ENCODE measurements around the gene SLIT1. TPM values are rescaled to one million over a fixed set of nuclear protein-coding genes. Genes with fewer than 3 reads are reported as not detected.

The SLIT1 gene
- total and polyA plus RNA-seq, 5 donors from 2014 or later: 0.32 TPM; not detected in 4

DNA sequence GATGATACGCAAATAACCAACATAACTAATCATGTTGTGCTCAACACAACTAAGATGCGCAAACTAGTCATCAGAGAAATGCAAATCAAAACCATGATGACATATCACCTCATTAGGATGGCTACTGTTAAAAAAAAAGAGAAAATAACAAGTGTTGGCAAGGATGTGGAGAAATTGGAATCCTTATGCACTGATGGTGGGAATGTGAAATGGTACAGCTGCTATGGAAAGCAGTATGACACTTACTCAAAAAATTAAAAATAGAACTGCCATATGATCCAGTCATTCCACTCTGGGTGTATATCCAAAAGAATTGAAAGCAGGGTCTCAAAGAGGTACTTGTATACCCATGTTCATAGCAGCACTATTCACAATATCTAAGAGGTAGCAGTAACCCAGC, 42.9 kb downstream of the SLIT1 start:
- Histone ChIP-seq H3K36me3 (ENCODE audit: control insufficient read depth, insufficient read depth, low read length) (no peaks in the 10 kb centered on the region), H3K27ac (ENCODE audit: insufficient read depth, low read length, poor library complexity, severe bottlenecking) (no peak overlapping the region), H3K4me3 (ENCODE audit: low read depth, low read length) (no peak overlapping the region), H3K9me3 (ENCODE audit: control insufficient read depth in 2 of 2, low read length in 2 of 2) (no peaks in the 10 kb centered on the region), H3K4me1 (ENCODE audit: control insufficient read depth, insufficient read depth, low read length, poor library complexity, severe bottlenecking) (no peaks in the 10 kb centered on the region), H3K27me3 (ENCODE audit: control insufficient read depth, insufficient read depth, low read length) (peaks cover 3% of the 10 kb centered on the region)
- Mint-ChIP-seq H3K9me3 (peaks cover 0 to 2% (median 0%) of the 10 kb centered on the region in 7 donors), H3K36me3 (no peaks in the 10 kb centered on the region), H3K4me1 (no peaks in the 10 kb centered on the region), H3K27me3 (peaks cover 9% of the 10 kb centered on the region), H3K4me3 (no peak overlapping the region), H3K27ac (no peak overlapping the region)
- no peak for ATAC-seq (ENCODE audit: low read depth in 2 of 2)
- DNase-seq: no peak

DNA sequence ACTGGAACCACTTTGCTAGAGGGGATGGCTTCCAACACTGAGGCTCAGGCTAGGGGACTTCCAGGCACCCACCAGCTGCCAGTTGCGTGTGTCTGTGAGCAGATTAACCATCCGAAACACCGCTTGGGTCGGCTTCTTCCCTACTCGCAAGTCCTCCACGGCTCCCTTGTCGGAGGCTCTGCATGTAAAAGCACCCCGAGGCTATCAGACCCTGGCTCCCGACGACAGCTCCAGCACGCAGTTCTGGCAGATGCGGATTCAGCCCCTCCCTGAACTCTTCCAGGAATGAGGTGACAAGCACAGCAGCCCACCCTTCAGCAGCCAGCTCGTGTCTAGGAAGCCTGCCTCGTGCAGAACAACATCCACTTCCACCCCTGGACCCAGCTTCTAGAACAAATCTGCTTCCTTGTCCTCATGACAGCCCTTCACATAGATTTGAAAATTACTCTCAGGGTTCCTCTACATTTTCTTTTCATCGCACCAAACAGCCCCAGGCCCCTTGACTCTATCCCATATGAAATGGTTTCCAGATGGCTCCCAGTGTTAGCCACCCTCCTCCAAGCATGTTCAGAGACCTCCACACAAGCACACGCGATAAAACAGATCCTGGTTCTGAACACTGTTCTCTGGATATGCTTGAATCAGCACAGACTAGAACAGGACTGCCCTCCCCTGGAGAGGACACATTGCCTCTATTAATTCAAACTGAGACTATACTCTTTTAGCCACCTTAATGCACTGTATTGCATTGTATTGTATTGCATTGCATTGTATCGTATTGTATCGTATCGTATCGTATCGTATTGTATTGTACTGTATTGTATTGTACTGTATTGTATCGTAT, 44.6 kb downstream of the SLIT1 start:
- Histone ChIP-seq H3K36me3 (ENCODE audit: control insufficient read depth, insufficient read depth, low read length) (no peaks in the 10 kb centered on the region), H3K4me3 (ENCODE audit: low read depth, low read length) (no peak overlapping the region), H3K9me3 (ENCODE audit: control insufficient read depth in 2 of 2, low read length in 2 of 2) (no peaks in the 10 kb centered on the region), H3K4me1 (ENCODE audit: control insufficient read depth, insufficient read depth, low read length, poor library complexity, severe bottlenecking) (no peaks in the 10 kb centered on the region), H3K27me3 (ENCODE audit: control insufficient read depth, insufficient read depth, low read length) (peaks cover 5% of the 10 kb centered on the region), H3K27ac (ENCODE audit: insufficient read depth, low read length, poor library complexity, severe bottlenecking) (no peak overlapping the region)
- Mint-ChIP-seq H3K27ac (no peak overlapping the region), H3K36me3 (no peaks in the 10 kb centered on the region), H3K4me1 (no peaks in the 10 kb centered on the region), H3K9me3 (no peaks in the 10 kb centered on the region), H3K4me3 (no peak overlapping the region), H3K27me3 (peaks cover 14% of the 10 kb centered on the region)
- ATAC-seq (ENCODE audit: low read depth in 2 of 2) (no peak), DNase-seq (no peak)

DNA sequence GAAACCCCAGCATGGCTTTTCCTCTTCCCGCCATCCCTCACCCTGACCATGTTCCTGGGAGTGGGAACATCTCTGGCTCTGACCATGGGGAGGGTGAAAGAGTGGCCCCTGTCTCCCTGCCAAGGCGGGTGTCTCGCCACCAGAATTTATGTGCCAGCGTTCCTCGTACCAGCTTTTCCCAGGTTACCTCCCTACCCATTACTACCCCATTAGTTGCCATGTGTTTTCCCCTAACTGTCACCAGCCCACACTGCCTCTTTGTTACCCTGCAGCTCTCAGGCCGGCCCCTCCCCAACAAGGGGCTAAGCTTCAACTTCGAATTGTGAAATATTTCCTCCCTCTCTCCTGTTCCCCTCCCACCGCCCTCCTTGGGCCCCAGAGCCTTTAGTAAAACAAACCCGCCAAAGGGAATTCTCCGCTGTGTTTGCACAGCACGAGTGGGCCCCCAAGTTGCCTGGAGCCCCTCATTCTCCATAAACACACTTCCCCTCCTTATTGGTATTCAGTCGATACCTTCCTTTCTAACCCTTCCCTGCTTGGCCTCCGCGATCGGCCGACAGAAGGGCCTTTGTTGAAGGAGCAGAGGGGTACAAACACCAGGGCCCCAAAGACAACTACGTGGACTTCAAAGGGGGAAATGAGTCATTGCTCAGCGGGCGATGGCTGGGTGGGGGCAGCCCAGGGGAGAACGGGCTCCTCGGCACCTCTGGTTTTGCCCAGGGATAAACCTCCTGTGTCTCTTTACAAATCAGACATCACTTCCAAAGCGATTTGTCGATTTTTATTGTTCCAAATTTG, 45.5 kb downstream of the SLIT1 start:
- Mint-ChIP-seq H3K4me3 (no peak overlapping the region), H3K9me3 (no peaks in the 10 kb centered on the region), H3K27me3 (peaks cover 14% of the 10 kb centered on the region), H3K4me1 (no peaks in the 10 kb centered on the region), H3K27ac (no peak overlapping the region), H3K36me3 (no peaks in the 10 kb centered on the region)
- no peak overlapping the region for H3K27ac ChIP-seq (ENCODE audit: insufficient read depth, low read length, poor library complexity, severe bottlenecking)
- H3K9me3 ChIP-seq (ENCODE audit: control insufficient read depth in 2 of 2, low read length in 2 of 2): no peaks in the 10 kb centered on the region
- peaks cover 5% of the 10 kb centered on the region for H3K27me3 ChIP-seq (ENCODE audit: control insufficient read depth, insufficient read depth, low read length)
- no peaks in the 10 kb centered on the region for H3K4me1 ChIP-seq (ENCODE audit: control insufficient read depth, insufficient read depth, low read length, poor library complexity, severe bottlenecking)
- DNase-seq (no peak), ATAC-seq (ENCODE audit: low read depth in 2 of 2) (no peak)
- no peaks in the 10 kb centered on the region for H3K36me3 ChIP-seq (ENCODE audit: control insufficient read depth, insufficient read depth, low read length)
- H3K4me3 ChIP-seq (ENCODE audit: low read depth, low read length): no peak overlapping the region

DNA sequence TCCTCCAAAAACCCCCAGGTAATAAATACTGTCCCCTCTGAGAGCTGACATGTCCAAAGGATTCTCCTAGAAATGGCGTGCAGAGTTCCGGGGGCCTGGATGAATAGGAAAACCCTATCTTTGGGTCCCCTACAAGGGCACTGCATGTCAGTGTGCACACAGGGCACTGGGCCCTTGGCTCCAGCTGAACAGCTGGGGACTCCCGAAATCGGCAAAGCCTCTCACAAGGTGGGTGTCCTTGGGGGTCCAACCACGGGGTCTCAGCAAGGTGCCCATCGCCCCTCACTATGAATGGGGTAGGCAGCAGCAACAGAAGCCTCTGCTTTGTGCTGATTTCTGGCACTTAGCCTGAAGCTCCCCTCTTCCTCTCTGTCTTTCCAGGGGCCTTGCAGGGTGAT, 46.1 kb downstream of the SLIT1 start:
- ATAC-seq (ENCODE audit: low read depth in 2 of 2): no peak
- H3K36me3 Mint-ChIP-seq: no peaks in the 10 kb centered on the region
- H3K27ac Mint-ChIP-seq: no peak overlapping the region
- no peak for DNase-seq
- H3K9me3 ChIP-seq (ENCODE audit: control insufficient read depth in 2 of 2, low read length in 2 of 2): no peaks in the 10 kb centered on the region
- no peak overlapping the region for H3K27ac ChIP-seq (ENCODE audit: insufficient read depth, low read length, poor library complexity, severe bottlenecking)
- H3K9me3 Mint-ChIP-seq: no peaks in the 10 kb centered on the region
- H3K27me3 Mint-ChIP-seq: peaks cover 17% of the 10 kb centered on the region
- no peaks in the 10 kb centered on the region for H3K36me3 ChIP-seq (ENCODE audit: control insufficient read depth, insufficient read depth, low read length)
- H3K4me3 Mint-ChIP-seq: no peak overlapping the region
- no peaks in the 10 kb centered on the region for H3K4me1 ChIP-seq (ENCODE audit: control insufficient read depth, insufficient read depth, low read length, poor library complexity, severe bottlenecking)
- H3K4me3 ChIP-seq (ENCODE audit: low read depth, low read length): no peak overlapping the region
- H3K27me3 ChIP-seq (ENCODE audit: control insufficient read depth, insufficient read depth, low read length): peaks cover 5% of the 10 kb centered on the region
- H3K4me1 Mint-ChIP-seq: no peaks in the 10 kb centered on the region

DNA sequence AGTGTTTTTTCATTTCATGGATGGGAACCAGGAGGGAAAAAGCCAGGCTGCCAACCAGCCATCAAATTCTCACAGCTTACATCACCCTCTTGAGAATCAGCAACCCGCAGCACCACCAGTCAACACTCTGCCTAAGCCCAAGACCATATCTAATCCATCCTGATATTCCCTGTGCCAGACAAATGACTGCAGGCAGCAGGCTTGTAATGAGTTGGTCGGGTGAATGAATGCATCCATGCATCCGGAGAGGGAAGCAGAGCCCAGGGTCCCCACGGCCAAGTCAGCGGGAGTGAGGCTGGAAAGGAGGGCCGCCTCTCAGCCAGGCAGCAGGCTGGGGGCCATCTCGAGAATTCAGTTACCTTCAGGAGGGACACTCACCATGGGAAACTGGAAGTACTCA, 46.9 kb downstream of the SLIT1 start:
- ATAC-seq (ENCODE audit: low read depth in 2 of 2) (no peak), DNase-seq (no peak)
- Mint-ChIP-seq H3K4me3 (no peak overlapping the region), H3K4me1 (no peaks in the 10 kb centered on the region), H3K9me3 (no peaks in the 10 kb centered on the region), H3K36me3 (no peaks in the 10 kb centered on the region), H3K27ac (no peak overlapping the region), H3K27me3 (peaks cover 17% of the 10 kb centered on the region)
- H3K27me3 ChIP-seq (ENCODE audit: control insufficient read depth, insufficient read depth, low read length): peaks cover 5% of the 10 kb centered on the region
- H3K4me1 ChIP-seq (ENCODE audit: control insufficient read depth, insufficient read depth, low read length, poor library complexity, severe bottlenecking): no peaks in the 10 kb centered on the region
- H3K9me3 ChIP-seq (ENCODE audit: control insufficient read depth in 2 of 2, low read length in 2 of 2): no peaks in the 10 kb centered on the region
- no peak overlapping the region for H3K27ac ChIP-seq (ENCODE audit: insufficient read depth, low read length, poor library complexity, severe bottlenecking)
- no peak overlapping the region for H3K4me3 ChIP-seq (ENCODE audit: low read depth, low read length)
- no peaks in the 10 kb centered on the region for H3K36me3 ChIP-seq (ENCODE audit: control insufficient read depth, insufficient read depth, low read length)

DNA sequence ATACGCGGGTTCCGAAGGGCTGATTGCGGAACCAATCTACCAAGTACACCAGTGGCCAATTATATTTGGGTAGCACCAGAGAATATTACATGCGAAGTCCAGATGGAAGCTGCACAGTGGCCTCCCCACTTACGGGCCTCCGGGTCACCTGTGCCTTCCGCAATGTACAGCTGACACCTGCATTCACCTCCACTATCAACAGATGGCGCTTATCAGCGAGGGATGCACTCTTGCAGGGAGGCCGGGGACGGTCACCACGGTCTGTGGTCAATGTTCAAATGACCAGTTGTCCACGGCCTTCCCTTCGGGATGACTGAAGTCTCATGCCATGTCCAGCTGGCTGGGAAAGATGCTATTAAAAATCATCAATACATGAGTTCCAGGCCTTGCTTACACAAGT, 47.6 kb downstream of the SLIT1 start:
- Mint-ChIP-seq H3K4me1 (no peaks in the 10 kb centered on the region), H3K36me3 (no peaks in the 10 kb centered on the region), H3K27ac (no peak overlapping the region), H3K9me3 (no peaks in the 10 kb centered on the region), H3K27me3 (peaks cover 17% of the 10 kb centered on the region), H3K4me3 (no peak overlapping the region)
- H3K27ac ChIP-seq (ENCODE audit: insufficient read depth, low read length, poor library complexity, severe bottlenecking): no peak overlapping the region
- peaks cover 2% of the 10 kb centered on the region for H3K27me3 ChIP-seq (ENCODE audit: control insufficient read depth, insufficient read depth, low read length)
- no peak for ATAC-seq (ENCODE audit: low read depth in 2 of 2)
- no peak for DNase-seq
- H3K4me3 ChIP-seq (ENCODE audit: low read depth, low read length): no peak overlapping the region
- H3K36me3 ChIP-seq (ENCODE audit: control insufficient read depth, insufficient read depth, low read length): no peaks in the 10 kb centered on the region
- no peaks in the 10 kb centered on the region for H3K9me3 ChIP-seq (ENCODE audit: control insufficient read depth in 2 of 2, low read length in 2 of 2)
- no peaks in the 10 kb centered on the region for H3K4me1 ChIP-seq (ENCODE audit: control insufficient read depth, insufficient read depth, low read length, poor library complexity, severe bottlenecking)

DNA sequence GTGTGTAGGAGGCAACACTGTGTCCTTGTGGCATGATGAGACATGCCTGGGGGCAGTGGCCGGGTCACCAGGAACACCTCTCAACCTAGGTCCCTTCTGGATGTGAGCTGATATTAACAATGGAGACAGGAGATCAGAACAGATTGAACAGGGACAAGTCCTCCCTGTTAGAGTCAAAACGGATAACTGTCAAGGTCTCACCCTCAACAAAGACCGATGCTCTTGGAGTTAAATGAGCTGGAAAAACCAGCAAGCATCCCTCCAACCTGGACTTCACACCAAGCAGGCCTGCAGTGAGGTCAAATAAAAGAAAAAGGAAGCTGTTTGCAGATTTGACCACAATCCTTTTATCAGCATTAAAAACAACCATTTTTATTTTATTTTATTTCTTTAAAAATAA, 49.0 kb downstream of the SLIT1 start:
- no peaks in the 10 kb centered on the region for H3K9me3 ChIP-seq (ENCODE audit: control insufficient read depth in 2 of 2, low read length in 2 of 2)
- no peaks in the 10 kb centered on the region for H3K4me1 ChIP-seq (ENCODE audit: control insufficient read depth, insufficient read depth, low read length, poor library complexity, severe bottlenecking)
- no peak overlapping the region for H3K27ac Mint-ChIP-seq
- H3K27me3 Mint-ChIP-seq: peaks cover 15% of the 10 kb centered on the region
- H3K36me3 Mint-ChIP-seq: no peaks in the 10 kb centered on the region
- DNase-seq (no peak), ATAC-seq (ENCODE audit: low read depth in 2 of 2) (no peak)
- no peak overlapping the region for H3K4me3 ChIP-seq (ENCODE audit: low read depth, low read length)
- no peaks in the 10 kb centered on the region for H3K36me3 ChIP-seq (ENCODE audit: control insufficient read depth, insufficient read depth, low read length)
- no peaks in the 10 kb centered on the region for H3K9me3 Mint-ChIP-seq
- H3K4me1 Mint-ChIP-seq: no peaks in the 10 kb centered on the region
- H3K27ac ChIP-seq (ENCODE audit: insufficient read depth, low read length, poor library complexity, severe bottlenecking): no peak overlapping the region
- H3K4me3 Mint-ChIP-seq: no peak overlapping the region
- peaks cover 2% of the 10 kb centered on the region for H3K27me3 ChIP-seq (ENCODE audit: control insufficient read depth, insufficient read depth, low read length)

Data from CD4-positive, CD25-positive, alpha-beta regulatory T cell (primary cell).